RWPE2 (cell line): ENCODE data around the gene SLC8A1.

Source experiments
- ATAC-seq: fragments of 200-7000 bp; cut with Tn5 transposase; 3 replicates; pipeline ENCODE4 v1.9.1; 2021; ENCODE audit warnings: low read depth
- DNase-seq: peaks from one replicate; pipeline ENCODE4 v3.0.0-alpha.2; 2020; ENCODE audit warnings: low spot score
- H3K27ac ChIP-seq: fragments of 450-650 bp; 2 replicates; pipeline ENCODE4 v1.5.1; 2017; ENCODE audit warnings: mild to moderate bottlenecking; ENCODE audit not compliant: poor library complexity, severe bottlenecking
- H3K27me3 ChIP-seq: fragments of 250-450 bp; sonication (Bioruptor Pico); 2 replicates; pipeline ENCODE4 v1.5.1; 2021; ENCODE audit warnings: mild to moderate bottlenecking, moderate library complexity; ENCODE audit not compliant: insufficient read depth, poor library complexity, severe bottlenecking
- H3K36me3 ChIP-seq: fragments of 250-450 bp; sonication (Bioruptor Pico); 2 replicates; pipeline ENCODE4 v1.5.1; 2020; ENCODE audit warnings: low read depth, mild to moderate bottlenecking, moderate library complexity
- H3K4me1 ChIP-seq: fragments of 250-450 bp; sonication (Bioruptor Pico); 2 replicates; pipeline ENCODE4 v1.5.1; 2021; ENCODE audit warnings: mild to moderate bottlenecking, moderate library complexity; ENCODE audit not compliant: insufficient read depth, poor library complexity, severe bottlenecking
- H3K4me3 ChIP-seq: fragments of 250-450 bp; sonication (Bioruptor Pico); 2 replicates; pipeline ENCODE4 v1.5.1; 2021; ENCODE audit warnings: mild to moderate bottlenecking, moderate library complexity; ENCODE audit not compliant: severe bottlenecking
- H3K9me3 ChIP-seq: fragments of 250-450 bp; sonication (Bioruptor Pico); 2 replicates; pipeline ENCODE4 v1.5.1; 2021; ENCODE audit warnings: mild to moderate bottlenecking, moderate library complexity; ENCODE audit not compliant: severe bottlenecking
- TF ChIP-seq, protein P1 (sequence below): fragments of 450-650 bp; IDR thresholded peaks from one replicate; pipeline ENCODE4 v1.5.1; 2017; ENCODE audit warnings: mild to moderate bottlenecking, moderate library complexity; ENCODE audit not compliant: poor library complexity, severe bottlenecking

The SLC8A1 gene

DNA sequence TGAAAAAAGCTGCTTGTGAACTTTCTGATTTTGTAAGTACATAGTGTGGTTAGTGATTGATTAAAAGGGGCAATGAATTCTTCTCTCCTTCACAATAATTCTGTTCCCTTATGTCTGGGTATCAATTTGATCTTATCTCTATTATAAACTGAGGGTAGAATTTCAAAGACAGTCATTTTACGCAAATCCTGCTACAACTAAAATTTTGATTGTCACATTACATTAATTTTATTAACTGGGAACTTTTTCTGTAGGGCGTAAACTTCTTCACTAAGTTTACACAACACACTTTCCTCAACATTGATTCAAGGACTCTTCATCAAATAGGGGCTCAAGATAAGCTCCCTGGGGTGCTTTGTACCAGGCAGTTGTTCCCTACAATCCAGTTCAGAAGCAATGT, 5.0 kb upstream of the SLC8A1 start:
- no peak for ATAC-seq
- H3K36me3 ChIP-seq, result no peaks in the 10 kb centered on the region

DNA sequence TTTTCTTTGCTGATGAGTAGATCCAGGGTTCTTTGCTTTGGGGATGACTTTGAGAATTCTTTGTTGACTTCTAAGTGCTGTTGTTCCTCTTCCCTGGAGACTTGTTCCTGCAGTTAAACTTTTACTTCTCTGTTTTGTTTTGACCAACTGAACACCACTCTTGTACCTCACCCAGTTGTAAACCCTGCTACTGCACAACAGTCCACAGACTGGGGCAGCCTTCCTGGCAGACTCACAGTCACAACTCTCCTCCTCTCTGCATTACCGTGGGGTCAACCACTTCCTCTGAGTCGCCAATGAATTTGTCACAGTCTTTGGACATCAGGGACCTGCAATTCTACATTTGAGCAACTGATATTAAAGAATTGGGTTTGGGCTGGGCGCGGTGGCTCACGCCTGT, 3.8 kb upstream of the SLC8A1 start:
- Histone ChIP-seq H3K4me3 (no peak overlapping the region), H3K4me1 (no peaks in the 10 kb centered on the region), H3K36me3 (no peaks in the 10 kb centered on the region), H3K27me3 (no peaks in the 10 kb centered on the region), H3K27ac (no peak overlapping the region), H3K9me3 (no peaks in the 10 kb centered on the region)
- ATAC-seq, result no peak
- TF ChIP-seq, protein P1, sequence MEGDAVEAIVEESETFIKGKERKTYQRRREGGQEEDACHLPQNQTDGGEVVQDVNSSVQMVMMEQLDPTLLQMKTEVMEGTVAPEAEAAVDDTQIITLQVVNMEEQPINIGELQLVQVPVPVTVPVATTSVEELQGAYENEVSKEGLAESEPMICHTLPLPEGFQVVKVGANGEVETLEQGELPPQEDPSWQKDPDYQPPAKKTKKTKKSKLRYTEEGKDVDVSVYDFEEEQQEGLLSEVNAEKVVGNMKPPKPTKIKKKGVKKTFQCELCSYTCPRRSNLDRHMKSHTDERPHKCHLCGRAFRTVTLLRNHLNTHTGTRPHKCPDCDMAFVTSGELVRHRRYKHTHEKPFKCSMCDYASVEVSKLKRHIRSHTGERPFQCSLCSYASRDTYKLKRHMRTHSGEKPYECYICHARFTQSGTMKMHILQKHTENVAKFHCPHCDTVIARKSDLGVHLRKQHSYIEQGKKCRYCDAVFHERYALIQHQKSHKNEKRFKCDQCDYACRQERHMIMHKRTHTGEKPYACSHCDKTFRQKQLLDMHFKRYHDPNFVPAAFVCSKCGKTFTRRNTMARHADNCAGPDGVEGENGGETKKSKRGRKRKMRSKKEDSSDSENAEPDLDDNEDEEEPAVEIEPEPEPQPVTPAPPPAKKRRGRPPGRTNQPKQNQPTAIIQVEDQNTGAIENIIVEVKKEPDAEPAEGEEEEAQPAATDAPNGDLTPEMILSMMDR, result no peak
- no peak for DNase-seq

More for the DNA sequence above, 5.0 kb upstream of the SLC8A1 start:
- no peak overlapping the region for H3K27ac ChIP-seq
- no peaks in the 10 kb centered on the region for H3K9me3 ChIP-seq
- no peak for DNase-seq
- no peaks in the 10 kb centered on the region for H3K4me1 ChIP-seq
- H3K4me3 ChIP-seq, result no peak overlapping the region
- TF ChIP-seq, protein P1, result no peak
- H3K27me3 ChIP-seq, result no peaks in the 10 kb centered on the region

DNA sequence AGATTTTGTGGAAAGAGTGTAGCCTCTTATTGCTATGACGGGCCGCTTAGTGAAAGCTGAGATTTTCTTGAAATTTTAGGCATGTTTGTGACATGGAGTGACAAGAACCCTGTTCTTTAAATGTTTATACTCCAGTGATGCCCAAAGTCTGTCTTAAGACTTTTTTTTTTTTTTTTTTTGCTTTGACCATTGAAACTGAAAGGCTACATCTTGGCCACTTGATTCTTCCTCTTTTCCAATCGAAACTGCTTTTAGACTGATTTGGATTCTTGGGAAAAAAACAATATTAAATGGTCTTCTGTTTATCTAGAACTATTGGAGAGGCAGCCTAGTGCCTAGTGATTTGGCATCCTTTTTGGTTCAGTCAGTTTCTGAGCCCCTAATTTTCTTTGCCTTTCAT, 2.4 kb upstream of the SLC8A1 start:
- no peak overlapping the region for H3K27ac ChIP-seq
- DNase-seq, result no peak
- TF ChIP-seq, protein P1, result no peak

DNA sequence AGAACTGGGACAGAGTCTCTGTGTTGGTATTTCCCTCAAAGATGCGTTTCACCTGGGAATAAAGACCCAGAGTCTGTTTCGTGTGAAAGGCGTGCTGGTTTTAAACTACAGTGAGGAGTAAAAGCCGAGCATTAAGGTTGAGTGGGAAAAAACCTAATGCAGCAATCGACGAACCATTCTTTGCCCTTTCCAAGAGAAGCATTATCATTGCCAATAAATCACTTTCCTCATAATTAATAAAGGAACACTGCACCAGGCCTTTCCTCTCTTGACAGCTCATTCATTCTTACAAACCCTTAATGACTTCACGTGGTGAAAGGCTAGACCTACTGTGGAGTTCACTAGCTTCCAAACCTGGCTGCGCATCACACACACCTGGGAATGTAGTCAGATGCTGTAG, 896 bp upstream of the SLC8A1 start:
- Histone ChIP-seq H3K36me3 (no peaks in the 10 kb centered on the region), H3K4me1 (peaks cover 13% of the 10 kb centered on the region), H3K9me3 (no peaks in the 10 kb centered on the region), H3K27me3 (no peaks in the 10 kb centered on the region), H3K4me3 (no peak overlapping the region), H3K27ac (no peak overlapping the region)
- no peak for ATAC-seq
- DNase-seq, result no peak
- TF ChIP-seq, protein P1, result no peak

More for the DNA sequence above, 2.4 kb upstream of the SLC8A1 start:
- Histone ChIP-seq H3K27me3 (no peaks in the 10 kb centered on the region), H3K9me3 (no peaks in the 10 kb centered on the region), H3K4me3 (no peak overlapping the region), H3K36me3 (no peaks in the 10 kb centered on the region), H3K4me1 (peaks cover 8% of the 10 kb centered on the region)
- no peak for ATAC-seq

DNA sequence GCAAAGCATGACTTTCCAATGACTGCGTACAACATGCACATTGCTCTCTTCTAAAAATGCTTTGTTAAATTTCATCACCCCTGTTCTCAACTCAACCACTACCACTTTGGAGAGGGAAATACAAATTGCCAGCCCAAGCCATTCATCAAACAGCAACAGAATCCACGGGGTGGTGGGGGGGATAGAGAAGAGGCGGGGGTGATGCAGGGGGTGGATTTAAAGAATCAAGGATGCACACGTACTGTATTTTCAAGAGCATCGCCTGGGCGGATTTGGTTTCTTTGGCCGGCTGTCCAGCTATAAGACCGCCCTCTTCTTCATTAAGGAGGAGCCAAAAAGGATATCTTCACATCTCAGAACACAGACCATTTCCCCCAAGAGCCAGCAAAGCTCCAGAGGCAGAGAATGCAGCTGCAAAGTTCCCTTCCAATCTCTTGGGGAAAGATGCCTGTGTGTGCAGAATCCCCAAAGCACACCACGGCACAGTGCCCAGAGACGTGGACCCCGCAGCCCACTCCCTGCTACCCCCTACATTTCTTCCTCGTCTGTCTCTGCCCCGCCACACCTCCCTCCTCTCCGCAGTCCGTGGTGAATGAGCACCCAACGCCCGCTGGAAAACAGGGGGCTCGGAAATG, 977 bp downstream of the SLC8A1 start:
- Histone ChIP-seq H3K4me1 (peaks cover 16% of the 10 kb centered on the region), H3K27ac (peak overlapping the region; percentile 62), H3K36me3 (no peaks in the 10 kb centered on the region), H3K27me3 (no peaks in the 10 kb centered on the region), H3K4me3 (peak overlapping the region; percentile 44), H3K9me3 (no peaks in the 10 kb centered on the region)
- DNase-seq (no peak), ATAC-seq (peak; percentile 76)
- TF ChIP-seq, protein P1, result no peak
